GM18498 (cell line): ENCODE data around the gene GREM2.

Experiments
- ATAC-seq: cut with Tn5 transposase; IDR thresholded peaks from one replicate; pipeline ENCODE4 v1.9.1; 2021; ENCODE audit warnings: mild to moderate bottlenecking, moderate library complexity; ENCODE audit not compliant: unreplicated experiment

The GREM2 gene

DNA sequence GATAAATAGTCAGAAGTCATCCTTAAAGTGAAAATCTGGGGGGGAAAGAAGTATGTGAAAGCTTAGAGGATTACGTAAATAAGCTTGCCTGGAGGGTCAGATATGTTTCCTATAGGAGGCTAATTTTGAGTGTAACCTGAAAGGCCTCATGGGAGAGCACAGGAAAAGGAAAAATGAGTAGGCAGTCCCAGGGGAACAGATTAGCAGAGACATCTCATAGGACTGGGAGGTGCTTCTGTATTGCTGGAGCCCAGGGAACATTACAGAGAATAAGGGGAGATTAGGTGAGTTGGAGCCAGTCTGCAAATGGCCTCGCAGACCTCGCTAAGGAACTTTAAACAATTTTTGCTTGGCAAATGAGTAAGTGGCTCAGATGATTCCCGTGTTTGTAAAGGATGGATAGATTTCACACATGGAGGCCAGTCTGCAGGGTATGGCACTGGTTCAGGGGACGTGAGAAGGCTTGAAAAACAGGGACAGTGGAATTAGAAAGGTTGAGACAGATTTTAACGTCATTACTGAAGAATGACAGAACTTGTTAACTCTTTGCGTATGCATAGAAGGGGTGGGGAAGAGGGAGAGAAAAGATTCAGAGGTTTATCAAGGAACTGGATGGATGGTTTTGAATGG lies 149.1 kb downstream of the GREM2 start:
- no peak for ATAC-seq

DNA sequence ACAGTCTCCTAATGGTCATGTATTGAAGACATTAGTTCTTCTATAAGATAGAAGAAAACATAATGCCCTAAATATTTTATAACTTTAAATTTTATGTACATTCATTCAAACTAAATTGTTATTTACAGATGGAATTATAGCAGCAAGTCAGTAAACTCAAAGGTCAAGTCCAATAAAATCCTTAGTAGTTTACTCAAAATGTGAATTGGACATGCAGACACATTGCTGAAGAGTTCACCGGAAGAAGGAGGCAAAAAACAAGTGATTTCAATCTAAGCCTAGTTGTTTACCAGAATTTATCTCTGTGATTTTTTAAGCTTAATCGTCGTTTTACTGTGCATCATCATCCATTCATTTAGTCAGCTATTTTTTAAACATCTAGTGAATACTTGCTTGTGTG lies 149.7 kb downstream of the GREM2 start:
- ATAC-seq: no peak

GRCh38 chr1:240457203-240457602 lies 154.8 kb downstream of the GREM2 start:
- no peak for ATAC-seq

- ATAC-seq: no peak
Observed at GRCh38 chr1:240455228-240455821, 156.6 kb downstream of the GREM2 start.

GRCh38 chr1:240445369-240445768 lies 166.6 kb downstream of the GREM2 start:
- no peak for ATAC-seq

DNA sequence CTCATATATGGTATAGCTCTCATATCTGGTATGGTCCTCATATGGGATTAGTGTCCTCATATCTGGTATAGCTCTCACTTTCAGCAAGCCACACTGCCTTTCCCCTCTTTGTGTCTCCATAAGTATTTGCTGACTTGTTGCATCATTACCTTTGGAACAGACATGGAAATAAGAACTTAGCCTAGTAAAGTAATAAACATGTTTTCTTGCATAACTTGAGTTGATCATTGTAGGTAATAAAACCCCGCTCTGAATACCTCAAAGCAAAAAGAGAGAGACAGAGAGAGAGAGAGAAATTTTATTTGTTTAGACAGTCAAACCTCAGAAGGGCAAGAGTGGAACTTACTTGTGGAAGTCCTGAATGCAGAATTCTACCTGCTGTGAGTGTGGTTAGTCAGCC lies 170.3 kb downstream of the GREM2 start:
- ATAC-seq: no peak
